GM11168 (cell line): ENCODE measurements around the gene CCDC34.
"Not testable (repeated sequence)": the region's sequence is repeated elsewhere in the genome, so short reads cannot be mapped to it uniquely, and the experiment has no call there.

Experiments
- in situ Hi-C: fragments of 300-500 bp; cut with MboI; formaldehyde crosslinking; loops from one replicate; pipeline ENCODE4 v1.12.0; 2022; ENCODE audit warnings: low sequenced_read_pairs; ENCODE audit not compliant: unreplicated experiment

The CCDC34 gene

DNA sequence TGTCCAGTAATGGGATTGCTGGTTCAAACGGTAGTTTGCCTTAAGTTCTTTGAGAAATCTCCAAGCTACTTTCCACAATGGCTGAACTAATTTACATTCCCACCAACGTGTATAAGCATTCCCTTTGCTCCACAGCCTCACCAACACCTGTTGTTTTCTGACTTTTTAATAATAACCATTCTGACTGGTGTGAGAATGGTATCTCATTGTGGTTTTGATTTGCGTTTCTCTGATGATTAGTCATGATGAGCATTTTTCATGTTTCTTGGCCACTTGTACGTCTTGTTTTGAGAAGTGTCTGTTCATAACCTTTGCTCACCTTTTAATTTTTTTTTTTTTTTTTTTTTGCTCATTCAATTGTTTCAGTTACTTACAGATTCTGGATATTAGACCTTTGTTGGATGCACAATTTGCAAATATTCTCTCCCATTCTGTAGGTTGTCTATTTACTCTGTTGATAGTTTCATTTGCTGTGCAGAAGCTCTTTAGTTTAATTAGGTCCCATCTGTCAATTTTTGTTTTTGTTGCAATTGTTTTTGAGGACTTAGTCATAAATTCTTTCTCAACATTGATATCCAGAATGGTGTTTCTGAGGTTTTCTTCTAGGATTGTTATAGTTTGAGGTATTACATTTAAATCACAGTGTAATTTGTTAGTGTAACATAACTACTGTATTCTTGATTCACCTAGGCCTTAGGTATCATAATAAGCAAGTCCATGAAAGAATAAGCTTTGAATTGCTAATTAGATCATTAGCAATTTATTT, 33.0 kb downstream of the CCDC34 start:
- in situ Hi-C loops: no loop called here

DNA sequence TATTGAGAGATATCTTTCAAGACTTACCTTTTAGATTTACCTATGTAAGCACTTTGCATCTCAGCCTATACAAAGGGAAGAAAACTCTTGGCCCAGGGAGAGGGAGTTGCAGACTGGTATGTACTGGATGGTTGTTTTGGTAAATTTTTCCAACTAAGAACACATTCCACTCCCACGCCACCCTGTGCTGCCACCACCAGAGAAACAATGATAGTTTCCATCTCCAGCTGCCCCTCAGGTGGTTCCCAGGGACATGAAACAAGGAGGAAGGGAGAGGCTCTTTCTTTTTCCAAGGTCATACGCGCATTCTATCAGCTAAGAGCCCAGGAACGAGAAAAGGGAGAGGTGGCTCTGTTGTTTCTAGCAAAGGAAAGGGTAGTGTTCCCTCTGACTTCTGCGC, 34.4 kb downstream of the CCDC34 start:
- in situ Hi-C loops: no loop called here

GRCh38 chr11:27327064-27327463, 36.0 kb downstream of the CCDC34 start:
- in situ Hi-C loops: not testable (repeated sequence)

GRCh38 chr11:27322196-27322595, 40.8 kb downstream of the CCDC34 start:
- in situ Hi-C loops: not testable (repeated sequence)

- in situ Hi-C loops: not testable (repeated sequence)
These were observed 41.7 kb downstream of the CCDC34 start for GRCh38 chr11:27321340-27321739.

DNA sequence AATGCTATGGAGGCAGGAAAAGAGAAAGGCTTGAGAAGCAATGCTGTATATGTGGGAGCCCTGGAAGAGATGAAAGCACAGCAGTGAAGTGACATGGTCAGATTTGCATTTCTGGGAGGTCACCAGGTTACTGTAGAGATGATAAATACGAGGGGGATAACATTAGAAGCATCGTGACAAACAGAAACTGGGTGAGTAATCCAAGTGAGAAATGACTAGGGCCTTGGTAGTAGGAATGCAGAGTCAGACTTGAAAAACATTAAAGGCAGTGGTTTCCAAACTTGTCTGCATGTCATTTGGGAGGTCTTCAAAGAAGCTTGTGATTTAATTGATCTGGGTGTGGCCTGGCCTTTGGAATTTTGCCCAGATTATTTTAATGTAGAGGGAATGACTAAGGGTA, 43.9 kb downstream of the CCDC34 start:
- in situ Hi-C loops: no loop called here

- in situ Hi-C loops: no loop called here
These were observed 45.3 kb downstream of the CCDC34 start for GRCh38 chr11:27317751-27318150.

DNA sequence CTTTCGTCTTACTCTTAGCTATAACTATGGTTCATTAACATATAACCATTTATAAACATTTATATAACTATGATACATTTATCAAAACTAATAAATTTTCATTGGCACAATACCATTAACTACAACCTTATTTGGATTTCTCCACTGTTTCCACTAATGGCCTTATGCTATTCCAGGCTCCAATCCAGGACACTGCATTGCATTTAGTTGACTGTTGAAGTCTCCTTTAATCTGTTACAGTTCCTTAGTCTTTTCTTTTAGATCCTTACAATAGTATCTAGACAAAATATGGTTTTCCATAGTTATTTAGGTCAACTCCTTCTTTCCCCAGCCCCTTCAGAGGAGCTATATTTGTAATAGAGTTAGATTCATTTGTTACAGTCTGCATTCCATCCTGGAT, 47.2 kb downstream of the CCDC34 start:
- in situ Hi-C loops: no loop called here

DNA sequence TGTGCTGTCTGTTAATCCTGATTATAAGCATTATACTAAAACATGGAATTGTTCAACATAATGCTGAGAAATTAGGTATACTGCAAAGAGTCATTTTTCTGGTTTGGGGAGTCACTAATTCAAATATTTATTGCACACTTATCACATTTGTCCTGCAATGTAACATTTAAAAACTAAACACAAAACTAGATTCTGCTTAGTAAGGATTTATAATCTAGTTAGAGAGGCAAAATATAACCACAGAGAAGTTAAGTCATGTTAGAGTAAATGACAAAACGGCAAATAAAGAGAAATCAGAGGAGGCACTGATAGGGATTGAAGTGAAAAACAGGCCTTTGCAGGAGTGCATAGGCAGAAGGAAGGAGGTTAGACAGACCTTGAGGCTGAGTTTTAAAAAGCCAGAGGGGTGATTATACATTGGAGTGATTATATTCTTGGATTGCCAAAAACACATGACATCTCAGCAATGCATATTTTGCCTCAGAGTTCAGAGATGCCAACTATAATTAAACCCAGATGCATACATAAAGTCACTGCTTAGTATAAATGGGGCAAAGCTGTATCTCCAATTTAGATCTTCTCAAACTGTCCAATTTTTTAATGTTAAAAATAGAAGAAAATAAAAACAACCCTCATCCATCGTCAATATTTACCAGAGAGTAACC, 49.7 kb downstream of the CCDC34 start:
- in situ Hi-C loops: no loop called here

GRCh38 chr11:27312110-27312509, 50.9 kb downstream of the CCDC34 start:
- in situ Hi-C loops: no loop called here

DNA sequence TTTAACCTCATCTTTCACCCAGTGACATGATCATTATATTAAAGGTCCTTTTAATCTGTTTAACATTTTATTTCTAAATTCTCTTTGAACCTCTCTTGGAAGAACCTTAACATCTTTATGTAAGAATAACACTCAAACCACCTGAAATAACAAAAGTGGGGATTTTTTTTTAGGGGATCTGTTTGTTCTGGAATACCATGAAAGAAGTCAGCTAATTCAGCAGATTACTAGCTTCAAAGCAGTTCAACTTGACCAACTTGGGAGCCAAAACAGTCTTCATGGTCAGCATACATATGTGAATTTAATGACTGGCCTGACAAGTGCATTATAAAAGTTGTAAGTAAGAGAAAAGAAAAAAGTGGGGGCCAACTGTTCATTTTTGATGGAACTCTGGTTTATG, 52.3 kb downstream of the CCDC34 start:
- in situ Hi-C loops: no loop called here

DNA sequence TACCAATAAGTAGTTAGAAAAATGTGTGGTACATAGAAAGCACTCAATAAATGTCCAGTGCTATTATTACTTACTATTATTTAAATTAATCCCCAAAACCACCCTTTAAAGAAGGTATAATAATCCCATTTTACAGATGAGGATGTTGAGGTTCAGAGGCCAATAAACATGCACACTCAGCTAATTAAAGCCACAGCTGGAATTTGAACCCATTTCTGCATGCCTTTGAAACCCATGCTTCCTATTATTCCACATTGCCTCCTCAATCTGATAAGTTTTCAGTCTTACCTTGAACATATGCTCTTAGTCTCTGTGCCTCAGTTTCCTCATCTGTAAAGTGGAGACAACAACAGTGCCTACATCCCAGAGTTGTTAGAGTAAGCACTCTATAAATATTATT, 52.8 kb downstream of the CCDC34 start:
- in situ Hi-C loops: no loop called here

- in situ Hi-C loops: no loop called here
These were observed 54.0 kb downstream of the CCDC34 start for GRCh38 chr11:27309046-27309445.

- in situ Hi-C loops: no loop called here
These were observed 55.8 kb downstream of the CCDC34 start for GRCh38 chr11:27307232-27307631.

DNA sequence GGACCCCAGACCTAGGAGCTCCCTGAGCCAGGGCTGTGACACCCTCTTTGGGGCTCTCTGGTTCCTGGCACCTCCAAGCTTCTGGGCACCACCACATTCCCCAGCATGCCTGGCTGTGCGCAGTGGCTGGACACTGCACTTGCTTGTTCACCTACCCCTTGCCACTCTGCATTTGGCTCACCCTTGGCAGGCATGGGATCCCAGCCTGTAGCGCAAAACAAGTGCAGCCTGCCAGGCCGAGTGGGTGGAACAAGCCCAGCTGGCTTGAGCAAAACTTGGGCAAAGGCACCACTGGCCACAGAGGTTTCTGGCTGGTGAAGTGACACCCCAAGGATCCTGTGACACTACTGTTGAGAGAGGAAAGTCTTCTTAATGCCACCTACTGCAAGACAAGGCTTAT, 57.3 kb downstream of the CCDC34 start:
- in situ Hi-C loops: no loop called here

DNA sequence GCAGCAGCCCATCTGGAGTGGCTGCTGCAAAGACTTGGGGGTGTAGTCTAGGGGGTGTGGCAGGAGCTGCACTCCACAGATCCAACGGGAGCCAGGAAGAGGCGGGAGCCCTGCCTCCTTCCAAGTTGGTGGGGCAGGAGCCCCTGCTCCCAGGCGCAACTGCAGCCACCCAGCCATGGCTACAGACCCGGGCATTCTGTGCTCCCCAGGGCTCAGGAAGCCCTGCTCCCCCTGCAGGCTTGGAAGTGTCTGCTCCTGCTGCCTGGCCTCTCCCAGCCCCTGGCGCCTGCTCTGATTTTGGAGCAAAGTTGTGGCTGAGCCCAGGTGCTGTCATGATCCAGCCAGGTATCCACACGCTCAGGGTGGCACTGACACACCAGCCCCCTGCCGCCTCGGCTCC, 58.5 kb downstream of the CCDC34 start:
- in situ Hi-C loops: no loop called here

GRCh38 chr11:27303903-27304302, 59.1 kb downstream of the CCDC34 start:
- in situ Hi-C loops: no loop called here

GRCh38 chr11:27300974-27301373, 62.0 kb downstream of the CCDC34 start:
- in situ Hi-C loops: no loop called here

DNA sequence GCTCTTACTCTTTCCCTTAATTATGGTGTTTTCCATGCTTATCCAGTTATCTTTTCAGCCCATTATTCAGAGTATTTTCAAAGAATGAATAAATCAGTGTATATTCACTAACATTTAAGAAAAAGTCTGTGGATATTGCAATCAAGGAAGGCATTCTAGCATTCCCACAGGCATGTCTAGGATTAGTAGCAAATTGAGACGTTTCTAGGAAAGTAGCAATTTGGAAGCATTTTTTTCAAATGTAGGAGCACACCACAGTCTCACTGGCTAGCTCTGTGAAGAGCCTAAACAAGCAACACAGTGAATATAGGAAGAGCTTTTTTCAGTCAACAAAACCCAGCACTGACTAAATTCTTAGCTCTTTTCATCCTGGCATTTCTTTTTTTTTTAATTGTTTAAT, 65.4 kb downstream of the CCDC34 start:
- in situ Hi-C loops: no loop called here

- in situ Hi-C loops: no loop called here
These were observed 66.5 kb downstream of the CCDC34 start for GRCh38 chr11:27296497-27296896.

- in situ Hi-C loops: no loop called here
These were observed 67.1 kb downstream of the CCDC34 start for GRCh38 chr11:27295928-27296327.

DNA sequence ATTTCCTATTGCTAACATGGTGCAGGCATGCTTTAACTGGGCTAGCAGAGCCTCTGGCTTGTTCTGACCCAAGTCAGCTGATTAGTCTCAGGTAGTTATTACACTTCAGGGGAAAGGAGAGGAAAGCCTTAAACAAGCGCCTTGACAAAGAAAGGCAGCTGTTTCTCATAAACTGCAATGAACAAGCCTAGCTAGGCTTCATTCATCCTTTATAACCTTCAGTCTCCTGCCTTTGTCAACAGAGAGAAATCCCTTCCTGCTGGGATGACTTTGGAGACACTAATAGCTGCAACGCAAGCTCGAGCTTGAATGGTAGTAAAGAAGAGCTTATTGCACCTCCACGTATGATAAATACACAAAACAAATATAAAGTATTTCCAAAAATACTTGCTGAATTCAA, 68.4 kb downstream of the CCDC34 start:
- in situ Hi-C loops: no loop called here
